Loucy (cell line): ENCODE results near the gene CDC14A.

Source experiments
- H2AFZ ChIP-seq: fragments of 200-600 bp; sonication (generic); 2 replicates; pipeline ENCODE4 v1.6.0; 2016; ENCODE audit warnings: antibody characterized with exemption, mild to moderate bottlenecking, low read length, moderate library complexity
- H3F3A ChIP-seq: fragments of 200-600 bp; 2 replicates; pipeline ENCODE4 v1.6.0; 2016; ENCODE audit warnings: antibody characterized with exemption, low read depth, mild to moderate bottlenecking
- H3K27me3 ChIP-seq: fragments of 200-600 bp; sonication (generic); 2 replicates; pipeline ENCODE4 v1.6.1; 2014; ENCODE audit warnings: low read length, mild to moderate bottlenecking; ENCODE audit not compliant: insufficient read depth, poor library complexity, severe bottlenecking
- H3K36me3 ChIP-seq: fragments of 200-600 bp; sonication (generic); 2 replicates; pipeline ENCODE4 v1.6.1; 2016; ENCODE audit warnings: low read length; ENCODE audit not compliant: insufficient read depth
- H3K4me1 ChIP-seq: fragments of 200-600 bp; sonication (generic); 2 replicates; pipeline ENCODE4 v1.5.1; 2014; ENCODE audit warnings: low read length, mild to moderate bottlenecking; ENCODE audit not compliant: insufficient read depth, poor library complexity, severe bottlenecking
- H3K4me2 ChIP-seq: fragments of 200-600 bp; sonication (generic); 2 replicates; pipeline ENCODE4 v1.6.0; 2014; ENCODE audit warnings: antibody characterized with exemption, low read length, low read depth, mild to moderate bottlenecking; ENCODE audit not compliant: poor library complexity, severe bottlenecking
- H3K4me3 ChIP-seq: fragments of 200-600 bp; sonication (generic); 2 replicates; pipeline ENCODE4 v1.5.1; 2014; ENCODE audit warnings: low read length, mild to moderate bottlenecking, mixed read lengths; ENCODE audit not compliant: poor library complexity, severe bottlenecking
- H3K79me2 ChIP-seq: fragments of 200-600 bp; sonication (generic); 2 replicates; pipeline ENCODE4 v1.6.1; 2014; ENCODE audit warnings: low read length; ENCODE audit not compliant: insufficient read depth
- H3K9ac ChIP-seq: fragments of 200-600 bp; sonication (generic); 2 replicates; pipeline ENCODE4 v1.6.0; 2014; ENCODE audit warnings: mild to moderate bottlenecking, low read depth, low read length, moderate library complexity; ENCODE audit not compliant: poor library complexity, severe bottlenecking
- H3K9me2 ChIP-seq: fragments of 200-600 bp; sonication (generic); replicated peaks from 2 replicates; pipeline ENCODE4 v1.6.1; 2016; ENCODE audit warnings: low read depth, low read length, mixed read lengths
- H3K9me3 ChIP-seq: fragments of 200-600 bp; sonication (generic); 2 replicates; pipeline ENCODE4 v1.6.1; 2014; ENCODE audit warnings: mild to moderate bottlenecking, antibody characterized with exemption, low read length, low read depth; ENCODE audit not compliant: insufficient read depth
- H4K20me1 ChIP-seq: fragments of 200-600 bp; sonication (generic); 2 replicates; pipeline ENCODE4 v1.6.0; 2014; ENCODE audit warnings: antibody characterized with exemption, low read length, mild to moderate bottlenecking; ENCODE audit not compliant: insufficient read depth, poor library complexity, severe bottlenecking
- EZH2phosphoT487 ChIP-seq: fragments of 200-600 bp; IDR thresholded peaks from 2 replicates; pipeline ENCODE4 v1.6.1; 2018; ENCODE audit warnings: antibody characterized with exemption, mild to moderate bottlenecking, moderate library complexity, borderline replicate concordance
- TF ChIP-seq, protein P1 (sequence below): fragments of 200-600 bp; sonication (generic); conservative IDR thresholded peaks from 2 replicates; pipeline ENCODE4 v1.5.1; 2014; ENCODE audit warnings: mild to moderate bottlenecking, antibody characterized with exemption, low read length

The CDC14A gene

GRCh38 chr1:100443811-100444571, 91.7 kb downstream of the CDC14A start:
- Histone ChIP-seq H3K4me3 (peak overlapping the region; percentile 70), H3K36me3 (0 out of 2 replicates have a peak, but pooled peaks cover 3% of the 10 kb centered on the region), H3F3A (peaks cover 10% of the 10 kb centered on the region), H4K20me1 (no peaks in the 10 kb centered on the region), H2AFZ (peak overlapping the region; percentile 34), H3K27me3 (no peaks in the 10 kb centered on the region), H3K9ac (peak overlapping the region; percentile 63), H3K4me2 (peak overlapping the region; percentile 94), H3K4me1 (peaks cover 67% of the 10 kb centered on the region), H3K9me2 (no peaks in the 10 kb centered on the region), H3K79me2 (no peaks in the 10 kb centered on the region), H3K9me3 (no peaks in the 10 kb centered on the region)
- TF ChIP-seq, protein P1, sequence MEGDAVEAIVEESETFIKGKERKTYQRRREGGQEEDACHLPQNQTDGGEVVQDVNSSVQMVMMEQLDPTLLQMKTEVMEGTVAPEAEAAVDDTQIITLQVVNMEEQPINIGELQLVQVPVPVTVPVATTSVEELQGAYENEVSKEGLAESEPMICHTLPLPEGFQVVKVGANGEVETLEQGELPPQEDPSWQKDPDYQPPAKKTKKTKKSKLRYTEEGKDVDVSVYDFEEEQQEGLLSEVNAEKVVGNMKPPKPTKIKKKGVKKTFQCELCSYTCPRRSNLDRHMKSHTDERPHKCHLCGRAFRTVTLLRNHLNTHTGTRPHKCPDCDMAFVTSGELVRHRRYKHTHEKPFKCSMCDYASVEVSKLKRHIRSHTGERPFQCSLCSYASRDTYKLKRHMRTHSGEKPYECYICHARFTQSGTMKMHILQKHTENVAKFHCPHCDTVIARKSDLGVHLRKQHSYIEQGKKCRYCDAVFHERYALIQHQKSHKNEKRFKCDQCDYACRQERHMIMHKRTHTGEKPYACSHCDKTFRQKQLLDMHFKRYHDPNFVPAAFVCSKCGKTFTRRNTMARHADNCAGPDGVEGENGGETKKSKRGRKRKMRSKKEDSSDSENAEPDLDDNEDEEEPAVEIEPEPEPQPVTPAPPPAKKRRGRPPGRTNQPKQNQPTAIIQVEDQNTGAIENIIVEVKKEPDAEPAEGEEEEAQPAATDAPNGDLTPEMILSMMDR = peak; percentile 25; the same call in 1 of the 2 replicates
- no peak for TF ChIP-seq EZH2phosphoT487

GRCh38 chr1:100445565-100445964, 93.3 kb downstream of the CDC14A start:
- H3K36me3 ChIP-seq = peaks cover 3% of the 10 kb centered on the region; the same call in 1 of the 2 replicates
- TF ChIP-seq, protein P1 = no peak
- no peak for TF ChIP-seq EZH2phosphoT487
- H3K9me3 ChIP-seq = no peaks in the 10 kb centered on the region
- peaks cover 57% of the 10 kb centered on the region for H3K4me1 ChIP-seq
- H3K9ac ChIP-seq = peak overlapping the region; percentile 8
- no peak overlapping the region for H2AFZ ChIP-seq
- H3K4me3 ChIP-seq = no peak overlapping the region
- peaks cover 10% of the 10 kb centered on the region for H3F3A ChIP-seq
- H3K27me3 ChIP-seq = no peaks in the 10 kb centered on the region
- no peaks in the 10 kb centered on the region for H3K9me2 ChIP-seq
- H3K4me2 ChIP-seq = peak overlapping the region; percentile 31
- H3K79me2 ChIP-seq = no peaks in the 10 kb centered on the region
- H4K20me1 ChIP-seq = no peaks in the 10 kb centered on the region

GRCh38 chr1:100448366-100448765, 96.1 kb downstream of the CDC14A start:
- Histone ChIP-seq H3K4me3 (no peak overlapping the region), H3K9me3 (no peaks in the 10 kb centered on the region), H3K9ac (no peak overlapping the region), H3K27me3 (no peaks in the 10 kb centered on the region), H3K79me2 (no peaks in the 10 kb centered on the region), H2AFZ (no peak overlapping the region), H4K20me1 (no peaks in the 10 kb centered on the region), H3K4me2 (no peak overlapping the region), H3K36me3 (peaks cover 7% of the 10 kb centered on the region), H3F3A (peaks cover 10% of the 10 kb centered on the region), H3K4me1 (peaks cover 32% of the 10 kb centered on the region), H3K9me2 (no peaks in the 10 kb centered on the region)
- TF ChIP-seq, protein P1 = no peak
- TF ChIP-seq EZH2phosphoT487 = no peak
